ENCODE measurements around the gene GAMT.
A peak's percentile ranks its signal among the peaks of the same experiment; 100 is the strongest.

GAMT gene

DNA sequence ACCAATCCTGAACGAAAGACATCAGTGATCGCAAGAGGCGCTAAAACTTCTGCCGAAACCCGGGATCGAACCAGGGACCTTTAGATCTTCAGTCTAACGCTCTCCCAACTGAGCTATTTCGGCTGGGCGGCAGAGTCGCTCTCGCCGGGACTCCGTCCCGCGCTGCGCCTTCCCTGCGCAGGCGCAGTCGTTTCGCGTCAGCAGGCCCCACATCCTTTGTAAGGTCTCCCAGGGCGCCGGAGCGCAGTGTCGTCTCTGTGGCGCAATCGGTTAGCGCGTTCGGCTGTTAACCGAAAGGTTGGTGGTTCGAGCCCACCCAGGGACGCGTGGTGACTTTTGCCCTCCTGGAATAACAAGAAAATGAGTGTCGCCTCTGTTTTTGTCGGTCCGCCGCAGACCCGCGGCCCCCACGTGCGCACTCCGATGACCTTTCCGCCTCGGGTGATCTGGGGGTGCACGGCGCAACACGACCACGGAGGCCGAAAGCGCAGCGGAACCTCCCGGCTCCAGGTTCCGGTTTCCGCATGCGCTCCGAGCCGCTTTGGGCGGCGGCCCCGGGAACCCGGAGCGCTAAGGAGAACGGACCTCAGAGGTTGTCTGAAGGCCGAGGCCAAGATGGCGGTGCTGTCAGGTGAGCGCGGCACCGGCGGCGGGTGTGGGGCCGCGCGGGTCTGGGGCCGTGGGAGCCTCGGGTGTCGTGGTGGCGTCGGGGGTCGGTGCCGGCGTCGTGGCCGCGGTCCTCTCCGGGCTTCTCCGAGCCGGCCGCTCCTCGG lies 17.8 kb downstream of the GAMT start, which contains the start of gene NDUFS7:
NDUFS7 (plus strand) TSS at position 596 of the 773 bp plus-strand sequence; CDS start at position 616, 20 bp downstream.
- peak; percentile 61 for DNase-seq

DNA sequence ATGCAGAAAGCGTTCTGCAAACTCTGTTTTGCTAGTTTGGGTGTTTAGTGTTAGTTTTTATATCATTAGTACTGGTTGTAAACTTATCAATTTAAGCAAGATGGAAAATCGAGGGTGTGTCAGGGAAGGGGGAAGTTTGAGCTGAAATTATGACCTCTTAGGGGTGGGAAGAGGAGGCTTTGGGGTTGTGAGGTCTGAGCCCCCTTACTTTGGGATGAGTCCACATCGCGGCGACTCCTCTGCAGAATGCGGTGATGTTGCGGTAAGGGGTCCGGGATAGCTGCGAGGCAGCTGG lies 18.4 kb downstream of the GAMT start:
- no peak for DNase-seq

DNA sequence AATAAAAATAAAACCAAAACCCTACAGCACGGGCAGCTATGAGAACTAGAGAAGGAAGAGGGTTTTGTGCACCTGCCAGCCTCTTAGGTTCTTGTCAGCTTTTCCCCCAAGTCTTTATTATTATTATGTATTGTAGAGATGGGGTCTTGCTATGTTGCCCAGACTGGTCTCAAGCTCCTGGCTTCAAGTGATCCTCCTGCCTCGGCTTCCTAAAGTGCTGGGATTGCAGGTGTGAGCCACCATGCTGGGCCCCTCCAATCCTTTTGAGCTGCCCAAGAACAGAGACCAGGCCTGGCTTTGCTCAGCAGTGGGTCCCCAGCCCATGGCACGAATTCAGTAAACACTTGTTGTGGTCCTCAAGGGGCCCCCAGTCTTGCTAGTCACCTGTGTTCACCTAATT lies 19.1 kb downstream of the GAMT start:
- DNase-seq = no peak

DNA sequence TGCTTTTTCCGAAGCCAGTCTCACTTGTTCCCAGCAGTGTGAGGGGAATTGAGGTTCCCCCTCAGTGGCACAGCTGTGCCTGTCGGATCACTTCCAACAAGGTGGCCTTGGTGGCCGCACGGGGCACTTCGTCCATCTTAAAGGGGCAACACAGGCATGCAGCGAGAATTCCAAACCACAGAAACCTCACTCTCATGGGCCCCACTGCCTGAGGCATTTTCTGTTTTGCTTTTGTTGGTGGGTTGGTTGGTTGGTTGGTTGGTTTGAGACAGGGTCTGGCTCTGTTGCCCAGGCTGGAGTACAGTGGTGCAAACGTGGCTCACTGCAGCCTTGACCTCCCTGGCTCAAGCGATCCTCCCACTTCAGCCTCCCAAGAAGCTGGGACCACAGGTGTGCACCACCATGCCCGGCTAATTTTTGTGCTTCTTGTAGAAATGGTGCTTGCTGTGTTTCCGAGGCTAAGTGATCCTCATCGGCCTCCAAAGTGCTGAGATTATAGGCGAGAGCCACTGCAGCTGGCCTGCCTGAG lies 21.3 kb downstream of the GAMT start:
- DNase-seq = no peak

DNA sequence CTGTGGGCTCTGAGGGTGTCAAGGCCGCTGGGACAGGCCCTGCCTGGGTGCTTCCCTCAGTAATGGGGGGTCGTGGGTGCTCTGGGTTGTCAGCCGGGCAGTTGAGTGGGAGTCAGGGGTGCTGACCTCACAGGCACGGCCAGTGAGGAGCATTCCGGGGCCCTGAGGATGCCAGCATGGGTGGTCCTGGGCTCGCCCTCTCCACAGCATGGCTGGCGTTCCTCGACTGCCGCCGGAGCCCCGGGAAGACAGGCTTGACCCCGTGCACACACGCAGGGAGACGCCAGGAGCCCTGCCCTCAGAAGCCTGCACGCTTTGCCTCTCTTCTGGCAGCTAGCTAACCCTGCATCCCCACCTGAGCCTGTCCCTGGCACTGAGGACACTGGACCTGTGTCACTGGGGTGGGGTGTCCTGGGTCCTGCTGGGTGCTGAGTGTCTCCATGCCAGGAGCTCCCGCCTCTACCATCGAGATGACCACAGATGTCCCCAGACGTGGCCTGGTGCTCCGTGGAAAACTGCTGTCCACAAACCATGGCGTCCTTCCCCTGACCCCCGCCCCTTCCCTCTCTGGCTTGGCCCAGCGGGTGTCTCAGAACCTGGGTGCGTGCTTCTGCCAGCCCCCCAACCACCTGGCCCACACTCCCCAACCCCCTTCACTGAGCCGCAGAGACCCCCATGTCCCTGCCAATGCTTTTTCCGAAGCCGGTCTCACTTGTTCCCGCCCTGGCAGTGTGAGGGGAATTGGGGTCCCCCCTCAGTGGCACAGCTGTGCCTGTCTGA lies 22.0 kb downstream of the GAMT start:
- no peak for DNase-seq

DNA sequence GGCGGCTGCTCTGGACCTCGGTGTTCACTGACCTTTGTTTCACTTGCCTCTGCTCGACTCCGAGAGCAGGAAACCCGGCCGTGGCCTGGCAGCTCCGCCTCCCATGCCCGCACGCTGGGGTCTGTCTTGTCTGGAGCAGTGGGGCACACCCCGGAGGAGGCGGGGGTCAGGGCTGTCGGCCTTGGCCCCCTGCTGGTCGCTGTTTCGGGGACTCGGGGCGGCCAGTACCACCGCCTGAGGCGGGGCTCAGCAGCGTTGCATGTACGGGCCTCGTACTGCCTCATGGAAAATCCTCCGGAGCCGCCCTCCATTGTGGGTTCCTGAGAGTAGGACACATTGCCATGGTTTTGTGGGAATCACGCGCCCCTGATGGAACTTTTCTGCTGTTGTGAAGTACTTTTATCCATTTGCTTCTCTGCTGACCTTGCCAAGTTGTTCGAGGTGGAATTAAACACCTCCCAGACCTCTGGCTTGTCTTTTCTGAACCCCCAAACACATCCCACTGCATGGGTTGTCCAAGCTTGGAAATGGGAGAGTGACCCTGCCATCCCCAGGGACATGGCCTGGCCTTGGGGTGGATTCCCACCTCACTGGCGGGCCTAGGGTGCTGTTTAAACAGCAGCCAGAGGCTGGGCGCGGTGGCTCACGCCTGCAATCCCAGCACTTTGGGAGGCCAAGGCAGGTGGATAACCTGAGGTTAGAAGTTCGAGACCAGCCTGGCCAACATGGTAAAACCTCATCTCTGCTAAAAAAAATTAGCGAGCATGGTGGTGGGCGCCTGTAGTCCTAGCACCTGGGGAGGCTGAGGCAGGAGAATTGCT lies 23.2 kb downstream of the GAMT start:
- DNase-seq = no peak

DNA sequence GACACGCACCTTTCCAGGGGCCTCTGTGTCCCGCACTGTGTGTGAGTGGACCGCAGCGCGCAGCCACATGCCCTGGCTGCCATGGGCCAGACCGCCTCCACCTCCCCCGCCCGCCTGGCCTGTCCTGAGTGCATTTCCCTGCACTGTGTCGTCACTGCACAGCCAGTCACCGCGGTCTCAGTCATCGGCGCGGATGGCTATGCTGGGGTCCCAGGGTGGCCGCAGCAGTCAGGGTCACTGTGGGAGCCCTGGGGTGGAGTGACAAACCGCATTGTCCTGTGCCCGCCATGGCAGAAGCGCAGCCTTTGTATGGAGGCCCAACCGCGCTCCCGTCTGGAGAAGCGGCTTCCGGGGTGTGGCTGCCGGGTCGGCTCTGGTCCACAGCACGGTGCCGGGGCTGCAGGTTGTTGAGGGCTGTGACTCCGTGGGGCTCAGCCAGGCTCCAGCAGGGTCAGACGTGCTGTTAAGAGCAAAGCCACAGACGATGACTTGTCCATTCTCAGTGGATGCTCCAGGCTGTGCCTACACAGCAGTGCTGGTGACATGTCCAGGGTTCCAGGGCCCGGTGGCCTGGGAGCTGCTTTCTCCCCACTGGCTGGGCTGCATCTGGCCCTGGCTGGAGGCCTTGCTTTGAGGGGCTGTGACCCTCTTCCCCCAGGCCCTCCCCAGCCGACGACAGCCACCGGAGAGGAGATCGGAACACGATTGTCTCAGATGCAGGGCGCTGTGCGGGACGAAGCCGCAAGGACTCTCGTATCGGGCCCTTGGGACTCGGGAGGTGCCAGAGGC lies 24.0 kb downstream of the GAMT start:
- no peak for DNase-seq

DNA sequence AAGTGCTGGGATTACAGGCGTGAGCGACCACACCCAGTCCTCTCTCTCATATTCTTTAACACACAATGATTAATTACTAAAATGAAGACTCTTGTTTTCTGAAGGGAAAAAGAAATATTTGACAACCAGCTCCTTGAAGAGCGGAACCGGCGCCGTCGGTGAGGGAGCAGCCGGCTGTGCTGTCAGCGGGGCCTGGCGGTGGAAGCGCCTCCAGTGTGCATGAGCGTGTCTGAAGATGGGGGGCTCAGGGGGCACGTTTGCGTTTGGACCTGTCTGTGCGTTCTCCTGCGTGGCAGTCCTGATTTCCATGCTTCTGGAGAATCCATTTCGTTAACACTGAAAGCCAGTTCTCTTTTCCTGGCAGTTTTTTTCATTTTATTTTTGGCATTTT lies 24.9 kb downstream of the GAMT start:
- DNase-seq = no peak

DNA sequence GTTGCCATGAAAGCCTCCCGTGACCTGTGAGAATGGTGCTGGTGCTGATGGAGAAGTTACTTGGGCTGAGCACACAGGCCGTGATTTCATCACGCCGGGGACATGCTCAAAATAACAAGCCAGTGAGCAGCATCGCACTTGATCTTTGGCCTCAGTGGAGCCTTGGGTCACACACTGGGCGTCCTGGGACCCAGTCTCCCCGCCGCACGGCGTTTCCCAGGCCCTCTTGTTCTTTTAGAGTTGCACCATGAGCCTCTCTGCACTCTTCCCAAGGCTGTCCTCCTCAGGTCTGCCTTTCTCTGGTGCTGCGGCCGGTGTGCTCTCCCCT lies 27.1 kb downstream of the GAMT start:
- DNase-seq = no peak

DNA sequence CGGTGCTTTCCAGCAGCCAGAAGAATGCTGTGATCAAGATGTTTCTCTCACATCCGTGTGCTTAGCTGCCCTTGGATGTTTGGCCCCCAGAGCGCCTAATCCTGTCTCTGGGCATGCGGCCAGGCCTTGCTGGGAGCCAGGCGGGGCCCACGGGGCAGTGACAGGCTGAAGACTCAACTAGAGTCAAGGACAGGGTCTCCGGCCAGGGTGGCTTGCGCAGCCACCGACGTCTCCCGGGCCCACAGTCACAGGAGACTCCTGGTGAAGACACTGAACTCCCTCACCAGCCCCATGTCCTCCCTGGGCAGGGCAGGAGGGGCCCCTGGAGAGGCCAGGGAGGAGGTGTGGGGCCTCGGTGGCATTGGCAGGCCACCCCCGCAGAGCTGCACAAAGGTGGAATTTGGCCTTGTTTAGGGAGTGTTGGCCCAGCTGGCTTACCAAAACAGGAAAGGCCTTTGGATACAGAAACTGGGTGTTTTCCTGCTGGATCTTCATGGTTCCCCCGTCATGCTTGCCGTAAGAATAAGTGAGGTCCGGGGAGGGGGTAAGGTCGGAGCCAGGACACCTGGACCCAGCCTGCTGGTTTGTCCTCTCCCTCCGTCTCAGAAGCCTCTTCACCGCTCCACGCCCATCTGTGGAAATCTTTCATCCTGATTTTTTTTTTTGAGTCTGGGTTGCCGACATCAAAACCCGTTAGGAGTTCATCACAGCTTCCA lies 27.6 kb downstream of the GAMT start:
- DNase-seq = no peak

DNA sequence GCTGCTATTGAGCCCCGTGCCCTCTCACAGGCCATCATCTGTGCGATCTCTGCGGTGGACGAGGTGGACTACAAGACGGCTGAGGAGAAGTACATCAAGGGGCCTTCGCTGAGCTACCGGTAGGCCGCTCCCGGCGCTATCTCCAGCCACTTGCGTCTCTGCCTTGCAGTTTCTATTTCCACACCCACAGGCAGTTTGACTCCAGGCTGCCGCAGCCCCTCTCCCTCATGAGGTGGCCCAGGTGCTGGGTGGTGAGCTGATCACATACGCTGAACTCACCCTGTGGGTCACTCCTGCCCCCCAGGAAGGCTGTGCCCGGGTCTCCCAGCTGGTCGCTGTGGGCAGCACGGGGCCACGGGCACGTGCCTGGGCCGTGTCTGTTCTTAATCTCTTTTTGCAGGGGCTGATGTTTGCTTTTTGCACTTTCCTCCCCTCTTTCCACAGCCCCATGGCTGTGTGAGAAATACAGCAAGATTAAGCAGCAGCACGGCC lies 28.3 kb downstream of the GAMT start:
- DNase-seq = no peak

DNA sequence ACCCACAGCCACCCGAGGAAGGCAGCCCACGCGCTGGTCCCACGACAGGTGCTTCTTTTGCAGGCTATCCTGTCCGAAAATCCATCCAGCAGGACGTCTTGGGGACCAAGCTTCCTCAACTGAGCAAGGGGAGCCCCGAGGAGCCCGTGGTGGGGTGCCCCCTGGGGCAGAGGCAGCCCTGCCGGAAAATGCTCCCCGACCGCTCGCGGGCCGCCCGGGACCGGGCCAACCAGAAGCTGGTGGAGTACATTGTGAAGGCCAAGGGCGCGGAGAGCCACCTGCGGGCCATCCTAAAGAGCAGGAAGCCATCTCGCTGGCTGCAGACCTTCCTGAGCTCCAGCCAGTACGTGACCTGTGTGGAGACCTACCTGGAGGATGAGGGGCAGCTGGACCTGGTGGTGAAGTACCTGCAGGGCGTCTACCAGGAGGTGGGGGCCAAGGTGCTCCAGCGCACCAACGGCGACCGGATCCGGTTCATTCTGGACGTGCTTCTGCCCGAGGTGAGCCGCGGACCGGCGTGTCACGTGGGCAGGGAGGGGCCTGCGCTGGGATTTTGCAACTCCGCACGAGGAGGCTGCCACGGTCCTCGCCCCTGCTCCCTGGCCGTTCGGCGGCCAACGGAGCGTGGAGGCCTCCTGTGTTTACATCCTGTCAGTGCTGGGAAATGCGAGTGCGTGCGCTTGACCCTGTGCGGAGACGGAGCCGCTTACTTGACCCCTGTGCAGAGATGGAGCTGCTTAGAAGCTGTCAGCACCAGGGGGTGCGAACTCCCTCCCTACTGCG lies 30.6 kb downstream of the GAMT start:
- DNase-seq = no peak

DNA sequence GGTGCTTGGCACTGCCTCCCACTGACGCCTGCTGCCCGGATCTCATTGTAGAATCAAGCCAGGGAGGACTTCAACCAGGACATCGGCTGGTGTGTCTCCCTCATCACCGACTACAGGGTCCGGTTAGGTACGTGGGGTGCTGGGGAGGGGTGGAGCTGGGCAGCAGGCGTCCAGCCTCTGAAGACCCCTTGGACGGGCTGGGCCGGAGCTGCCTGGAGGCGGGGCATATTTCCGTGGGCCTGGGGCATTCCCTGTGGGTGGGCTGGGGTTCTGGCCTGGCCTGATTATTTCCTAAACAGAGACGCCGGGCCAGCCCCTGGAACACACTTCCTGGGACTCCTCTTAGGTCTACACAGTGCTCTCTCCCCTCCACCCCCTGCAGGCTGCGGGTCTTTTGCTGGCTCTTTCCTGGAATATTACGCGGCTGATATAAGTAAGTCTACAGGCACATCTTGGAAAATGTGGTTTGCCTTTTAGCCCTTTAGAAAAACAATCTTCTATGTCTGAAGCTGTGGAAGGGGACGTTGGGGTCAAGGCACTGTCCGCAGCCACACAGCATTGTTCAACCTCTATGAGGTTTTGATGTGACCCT lies 32.0 kb downstream of the GAMT start:
- DNase-seq = no peak

DNA sequence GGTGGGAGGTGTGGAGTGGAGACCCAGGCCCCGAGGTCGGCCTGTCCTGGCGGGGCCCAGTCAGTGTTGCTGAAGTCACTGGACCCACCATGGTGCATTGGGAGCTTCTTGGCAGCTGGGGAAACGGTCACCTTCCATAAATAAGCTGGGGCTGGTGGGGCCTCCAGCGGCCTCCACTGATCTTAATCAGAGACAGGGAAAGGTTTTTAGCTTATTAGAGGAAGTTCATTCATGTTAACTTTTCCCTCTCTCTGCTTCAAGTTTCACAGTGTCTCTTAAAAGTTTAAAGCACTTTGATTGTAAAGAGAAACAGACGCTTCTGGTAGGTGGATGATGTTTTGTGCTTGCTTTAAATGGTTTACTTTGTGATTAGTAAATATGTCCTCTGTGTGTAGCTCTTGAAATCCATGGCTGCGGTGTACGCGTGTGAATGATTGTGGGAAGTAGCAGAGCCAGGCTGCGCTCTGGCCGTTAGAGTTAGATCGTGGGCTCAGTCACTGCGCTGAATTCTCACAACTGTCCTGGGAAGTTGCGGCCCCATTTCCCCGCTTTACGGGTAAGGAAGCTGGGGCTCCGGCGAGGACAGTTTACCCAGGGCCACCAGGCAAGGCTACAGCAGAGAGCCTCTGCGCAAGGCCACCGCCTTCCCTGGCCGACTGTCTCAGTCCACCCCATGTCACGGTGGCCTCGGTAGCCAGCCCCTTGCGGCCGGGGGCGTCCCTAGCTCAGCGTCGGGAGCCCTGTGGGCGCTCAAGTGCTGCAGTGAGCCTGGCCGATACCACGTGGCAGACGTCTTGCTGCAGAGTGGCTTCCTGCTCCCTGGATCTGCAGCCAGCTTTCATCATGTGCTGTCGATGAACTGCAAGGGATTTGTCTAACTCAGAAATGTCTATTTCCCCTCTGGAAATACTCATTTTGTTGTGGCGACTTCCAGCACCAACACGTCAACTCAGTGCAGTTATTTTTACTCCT lies 34.2 kb downstream of the GAMT start:
- DNase-seq = no peak

DNA sequence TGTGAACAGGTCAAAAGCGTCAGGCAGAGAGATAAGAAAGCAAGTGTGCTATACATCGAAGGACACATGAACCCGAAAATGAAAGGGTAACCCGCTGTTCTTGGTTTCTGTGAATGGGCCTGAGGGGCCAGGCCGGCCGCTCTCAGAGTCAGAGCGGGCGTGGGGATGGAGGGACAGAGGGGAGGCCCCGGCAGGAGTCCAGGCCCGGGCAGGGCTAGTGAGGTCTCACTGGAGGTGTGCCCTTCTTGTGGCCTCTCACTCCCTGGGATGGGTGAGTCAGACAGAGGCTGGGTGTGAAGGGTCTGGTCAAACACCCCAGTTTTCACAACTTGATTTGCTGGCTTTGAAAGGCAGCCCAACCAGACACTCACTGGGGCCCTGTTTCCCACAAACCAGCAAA lies 35.0 kb downstream of the GAMT start:
- DNase-seq = no peak

DNA sequence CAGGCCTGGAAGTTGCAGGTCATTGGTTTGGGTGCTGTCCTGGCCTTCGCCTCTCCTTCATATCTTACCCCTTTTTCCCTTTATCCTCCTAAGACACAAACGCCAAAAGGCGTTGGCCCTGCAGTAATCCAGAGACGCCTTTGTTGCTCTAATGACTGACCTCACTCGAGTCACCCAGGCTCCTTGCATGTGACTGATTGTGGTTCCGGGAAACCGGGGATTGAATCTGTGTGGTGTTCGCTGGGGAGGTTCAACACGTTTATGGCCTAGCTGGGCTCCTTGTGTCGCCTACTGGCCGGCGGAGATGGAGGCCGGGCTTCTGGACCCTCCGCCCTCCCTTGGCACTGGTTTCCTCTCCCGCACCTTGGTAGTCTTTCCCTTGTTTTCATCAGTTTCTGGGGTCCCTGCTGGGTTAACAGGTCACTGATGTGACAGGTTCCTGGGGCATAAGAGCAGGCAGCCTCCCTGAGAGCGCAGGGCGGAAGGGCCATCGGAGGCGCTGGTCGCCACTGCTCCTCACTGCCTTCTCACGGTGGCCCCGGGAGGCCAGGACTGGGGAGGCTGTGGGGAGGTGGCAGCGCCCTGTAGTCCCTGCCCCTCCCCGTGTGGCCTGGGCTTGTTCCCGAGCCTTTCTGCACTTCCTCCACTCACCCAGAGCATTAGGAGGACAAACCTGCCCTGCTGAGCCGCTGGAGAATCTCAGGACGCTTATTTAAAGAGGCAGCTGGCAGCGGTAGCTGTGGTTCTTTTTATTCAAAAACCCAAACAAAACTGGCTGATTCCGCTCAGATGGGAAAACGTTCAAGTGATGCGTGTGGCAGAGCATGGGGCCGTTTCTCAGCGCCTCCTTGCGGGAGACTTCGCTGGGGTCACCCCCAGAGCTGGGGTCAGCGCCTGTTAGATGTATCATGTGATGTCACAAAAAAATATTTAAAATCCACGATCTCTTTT lies 35.7 kb downstream of the GAMT start:
- no peak for DNase-seq

DNA sequence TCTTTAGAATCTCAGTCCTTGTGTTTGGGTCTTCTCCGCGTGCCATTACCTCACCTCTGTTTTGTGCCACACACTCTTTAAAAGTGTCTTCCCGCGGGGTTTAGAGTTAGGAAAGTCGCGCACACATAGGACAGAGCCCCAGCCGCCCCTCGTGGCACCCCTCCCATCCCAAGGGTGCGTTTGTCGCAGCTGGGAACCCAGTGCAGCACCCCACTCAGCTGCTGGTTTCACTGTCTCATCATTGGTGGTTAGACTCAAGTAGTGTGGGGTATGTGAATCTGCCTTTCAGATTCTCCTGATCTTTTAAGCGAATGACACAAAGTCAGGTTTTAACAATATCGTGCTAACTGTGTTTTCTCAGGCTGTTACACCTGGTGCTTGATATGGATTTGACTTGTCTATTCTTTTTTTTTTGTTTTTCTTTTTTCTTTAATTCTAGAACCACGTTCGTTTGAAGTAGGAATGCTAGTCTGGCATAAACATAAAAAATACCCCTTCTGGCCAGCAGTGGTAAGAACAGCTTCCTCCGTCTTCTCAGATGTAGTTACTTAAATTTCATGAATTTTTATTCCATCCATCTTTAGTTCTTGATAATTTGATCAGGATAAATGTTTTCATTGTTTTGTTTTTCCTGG lies 37.2 kb downstream of the GAMT start:
- no peak for DNase-seq

DNA sequence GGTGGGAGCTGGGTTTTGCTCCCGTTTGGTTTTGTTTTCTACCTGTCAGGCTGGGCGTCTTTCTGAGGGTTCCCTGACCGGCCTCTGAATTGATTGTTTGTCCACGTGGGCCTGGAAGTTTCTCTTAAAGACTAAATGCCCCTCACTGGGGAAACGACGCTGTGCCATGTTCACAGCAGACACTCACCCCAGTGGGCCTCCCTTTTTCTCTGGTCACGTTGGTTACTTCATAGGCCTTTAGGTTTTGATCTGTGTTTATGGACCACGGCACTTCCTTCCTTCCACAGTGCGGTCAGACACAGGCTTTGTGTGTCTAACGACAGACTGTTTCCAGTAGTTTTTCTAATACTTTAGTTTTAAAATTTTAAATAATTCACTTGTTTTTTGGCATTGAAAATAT lies 37.7 kb downstream of the GAMT start:
- DNase-seq = no peak

All from NCI-H748 treated with DMSO at 0.1 percent for 48 hours (cell line).